ENCODE measurements around the gene TDRD9.

The TDRD9 gene

GRCh38 chr14:103928011-103928890 is at the start of gene TDRD9:
TDRD9 (plus strand) TSS chr14:103928456; CDS start chr14:103928510, 54 bp downstream.
- no peak for TF ChIP-seq CTCF (IDR thresholded peaks at IDR 0.05)

DNA sequence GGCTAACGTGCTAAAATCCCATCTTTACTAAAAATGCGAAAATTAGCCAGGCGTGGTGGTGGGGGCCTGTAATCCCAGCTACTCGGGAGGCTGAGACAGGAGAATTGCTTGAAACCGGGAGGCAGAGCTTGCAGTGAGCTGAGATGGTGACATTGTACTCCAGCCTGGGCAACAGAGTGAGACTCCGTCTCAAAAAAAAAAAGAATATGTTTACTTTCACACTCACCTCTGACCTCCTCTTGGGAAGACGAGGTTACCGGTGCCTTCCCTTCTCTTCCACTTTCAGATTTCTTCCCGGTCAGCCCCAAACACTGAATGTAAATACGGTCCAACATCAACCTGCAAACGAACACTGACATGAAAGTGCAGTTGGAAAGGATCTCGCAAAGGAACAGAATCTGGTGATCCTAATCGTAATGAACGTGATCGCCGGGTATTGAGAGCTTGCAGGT is 49.1 kb upstream of the TDRD9 start:
- no peak for TF ChIP-seq CTCF (IDR thresholded peaks at IDR 0.05)

- no peak for TF ChIP-seq CTCF (IDR thresholded peaks at IDR 0.05)
Measured at GRCh38 chr14:103879570-103880347, 48.5 kb upstream of the TDRD9 start.

DNA sequence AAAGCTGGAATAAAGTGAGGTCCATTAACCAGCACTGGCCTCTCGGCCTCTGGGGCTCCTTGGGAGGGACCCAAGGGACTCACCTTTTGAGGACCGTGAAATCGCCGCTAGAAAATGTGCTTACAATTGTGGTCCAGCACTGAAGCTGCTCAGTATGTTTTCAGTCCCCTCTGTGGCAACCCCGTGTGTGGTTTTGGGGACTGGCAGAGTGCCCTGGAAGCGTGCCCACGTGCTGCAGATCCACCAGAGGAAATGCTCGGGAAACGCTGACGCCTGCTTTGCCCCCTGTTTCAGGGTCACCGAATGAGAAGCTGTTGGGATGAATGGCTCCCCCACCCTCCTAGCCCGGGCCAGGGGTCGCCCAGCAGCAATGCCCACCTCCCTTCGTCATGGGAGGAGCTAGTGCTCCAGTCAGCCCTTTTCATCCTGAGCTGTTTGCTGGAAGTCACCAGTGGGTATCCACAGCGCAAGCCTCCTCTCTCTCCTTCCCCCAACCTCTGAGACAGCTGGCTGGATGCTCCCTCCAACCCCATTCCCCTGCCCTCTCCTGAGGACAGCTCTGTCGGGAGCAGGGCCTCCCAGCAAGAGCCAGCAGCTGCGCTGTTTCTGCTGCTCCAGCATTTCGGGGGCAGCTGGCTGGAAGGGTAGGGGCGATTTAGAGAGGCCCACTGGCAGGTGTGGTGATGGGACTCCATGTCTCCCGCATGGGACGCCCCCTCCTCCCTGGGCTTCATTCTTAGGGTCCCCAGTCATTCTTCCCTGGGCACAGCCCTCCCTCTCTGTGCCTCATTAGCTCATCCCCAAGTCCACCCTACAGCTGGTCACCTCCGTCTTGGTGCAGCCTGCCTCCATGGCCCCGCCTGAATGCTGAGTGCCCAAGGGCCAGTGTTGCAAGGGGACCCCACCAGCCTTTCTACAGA is 47.6 kb upstream of the TDRD9 start:
- TF ChIP-seq CTCF (IDR thresholded peaks at IDR 0.05): no peak

DNA sequence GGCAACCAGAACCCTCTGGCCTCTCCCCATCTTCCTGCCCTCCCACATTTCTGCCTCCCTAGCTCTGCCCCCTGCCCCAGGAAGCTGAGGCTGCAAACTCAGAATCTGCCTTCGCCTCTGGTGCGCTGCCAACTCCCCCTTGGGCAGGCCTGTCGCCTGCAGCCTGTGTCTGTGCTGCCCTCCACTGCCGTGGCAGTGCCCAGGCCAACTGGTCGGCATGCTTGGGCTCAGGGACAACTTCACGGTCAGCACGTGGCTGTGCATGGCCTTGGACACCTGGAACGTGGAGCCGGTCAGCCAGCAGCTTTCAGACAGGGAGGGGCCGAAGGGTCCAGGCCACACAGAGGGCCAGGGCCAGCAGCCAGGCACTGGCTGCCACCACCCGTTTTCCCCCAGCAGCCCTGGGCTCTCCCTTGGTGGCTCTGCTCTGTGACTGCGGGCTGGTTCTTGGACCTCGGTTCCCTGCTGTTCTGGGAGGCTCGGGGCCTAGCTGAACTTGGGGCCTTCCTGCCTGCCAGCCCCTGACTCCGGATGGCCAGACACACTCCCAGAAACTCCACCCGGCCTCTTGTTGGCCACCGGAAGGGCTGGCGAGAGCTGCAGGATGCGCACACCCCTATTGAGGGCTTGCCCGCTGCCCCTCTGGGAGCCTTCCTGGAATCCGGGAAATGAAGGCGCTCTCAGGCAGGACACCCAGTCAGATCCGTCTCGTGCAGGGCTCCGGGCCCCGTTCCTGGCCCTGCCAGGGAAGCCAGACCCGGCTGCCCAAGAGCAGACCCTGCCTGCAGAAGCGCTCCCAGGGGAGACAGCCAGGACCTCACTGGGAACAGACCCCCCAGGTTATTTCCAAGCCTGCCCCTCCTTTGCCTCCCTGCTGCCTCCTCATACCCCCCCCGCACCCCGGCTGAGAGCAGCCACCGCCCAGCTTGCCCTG is 46.7 kb upstream of the TDRD9 start:
- TF ChIP-seq CTCF (IDR thresholded peaks at IDR 0.05): no peak

DNA sequence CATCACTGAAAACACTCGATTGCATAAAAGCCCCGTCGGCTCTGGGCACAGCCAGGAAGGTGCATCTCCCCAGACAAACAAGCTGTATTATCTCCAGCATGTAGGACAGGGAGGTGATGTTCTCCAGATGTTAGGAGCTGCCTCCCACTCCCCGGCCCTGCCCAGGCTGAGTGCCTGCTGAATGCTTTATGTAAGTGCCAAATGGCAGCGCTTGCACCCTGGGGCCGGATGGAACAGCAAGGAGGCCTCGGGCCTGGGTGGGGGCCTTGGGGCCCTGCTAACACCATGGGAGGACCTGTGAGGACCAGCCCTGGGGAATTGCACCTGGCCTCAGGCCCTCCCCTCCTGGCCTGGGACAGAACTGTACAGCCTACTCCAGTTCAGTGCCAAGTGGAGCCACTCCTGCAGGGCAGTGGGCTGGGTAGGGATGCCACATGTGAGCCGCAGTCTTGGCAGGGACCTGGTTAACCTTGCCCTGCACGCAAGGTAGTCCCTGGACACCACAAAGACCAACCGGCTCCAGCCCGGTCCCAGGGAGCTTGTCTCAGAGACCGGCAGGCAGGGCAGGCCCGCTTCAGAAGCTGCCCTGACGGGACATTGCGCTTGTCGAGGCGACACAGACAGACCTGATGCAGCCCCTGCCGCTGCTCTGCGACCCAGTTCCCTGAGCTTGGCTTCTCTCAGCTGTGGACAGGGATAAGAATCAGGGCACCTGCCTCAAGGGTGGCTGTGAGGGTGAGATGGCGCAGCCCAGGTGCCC is 45.6 kb upstream of the TDRD9 start:
- TF ChIP-seq CTCF (IDR thresholded peaks at IDR 0.05): no peak

Measured in LNCAP (cell line).